ENCODE data around the gene NRXN3.

The NRXN3 gene

DNA sequence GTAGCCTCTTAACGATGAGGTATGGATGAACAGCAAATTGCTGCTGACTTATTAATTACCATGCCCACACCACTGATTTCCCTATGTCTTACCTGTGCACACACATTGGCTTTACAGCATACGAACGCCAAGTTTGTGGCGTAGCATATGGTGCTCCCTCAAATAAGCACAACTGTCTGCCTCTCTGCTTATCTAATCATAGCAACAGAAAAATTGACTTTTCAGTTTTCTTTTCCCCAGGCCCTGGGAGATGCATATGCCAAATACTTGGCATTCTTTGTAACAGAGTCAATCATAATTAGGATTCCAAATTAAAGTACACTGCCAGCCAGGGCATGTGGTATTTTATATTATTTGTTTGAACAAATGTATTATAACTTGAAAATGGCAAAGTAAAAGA lies 1415.7 kb downstream of the NRXN3 start:
- DNase-seq (no peak), ATAC-seq (no peak)

DNA sequence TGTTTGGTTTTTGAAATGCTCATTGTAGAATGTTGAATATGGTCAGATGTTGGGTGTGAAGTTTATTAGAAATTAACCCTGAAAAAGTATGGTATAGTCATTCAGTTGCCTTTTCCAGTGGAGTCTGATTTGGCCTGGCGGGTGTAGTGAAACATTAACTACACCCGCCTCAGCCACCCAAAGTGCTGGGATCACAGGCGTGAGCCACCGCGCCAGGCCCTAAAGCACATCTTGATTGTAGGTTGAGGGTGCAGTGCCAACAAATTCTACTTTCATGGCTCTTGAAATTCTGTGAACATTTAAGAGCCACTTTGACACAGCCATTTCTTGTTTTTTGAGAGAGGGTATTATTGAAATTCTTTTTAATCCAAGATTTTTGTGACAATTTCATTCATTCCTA lies 1416.2 kb downstream of the NRXN3 start:
- DNase-seq (no peak), ATAC-seq (no peak)

DNA sequence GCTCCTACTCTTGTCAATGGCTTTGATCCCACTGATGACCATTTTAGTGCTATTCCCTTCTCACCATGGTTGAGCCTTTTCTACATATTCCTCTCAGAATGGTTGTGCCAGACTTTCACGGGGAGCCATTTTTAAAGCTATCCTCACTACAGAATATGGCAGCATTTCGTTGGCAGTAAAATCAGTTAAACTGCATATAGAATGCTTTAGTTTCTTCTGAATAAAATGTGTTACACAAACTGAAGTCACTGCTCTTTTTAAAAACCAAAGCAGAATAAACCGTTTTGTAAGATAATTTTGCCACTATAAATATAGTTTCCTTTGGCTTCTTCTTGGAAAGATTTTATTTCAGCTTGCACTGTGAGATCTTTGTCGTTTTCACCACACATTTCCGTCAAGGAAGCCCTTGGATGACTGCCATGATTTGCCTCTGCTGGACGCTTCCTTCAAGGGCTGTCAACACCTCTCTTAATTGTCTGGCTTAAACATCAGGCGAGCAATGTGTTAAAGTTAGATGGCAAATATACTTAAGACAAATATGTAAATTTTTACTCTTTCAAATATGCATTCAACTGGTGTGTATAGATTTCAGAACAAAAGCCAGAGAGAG lies 1416.9 kb downstream of the NRXN3 start:
- no peak for DNase-seq
- ATAC-seq, result no peak

DNA sequence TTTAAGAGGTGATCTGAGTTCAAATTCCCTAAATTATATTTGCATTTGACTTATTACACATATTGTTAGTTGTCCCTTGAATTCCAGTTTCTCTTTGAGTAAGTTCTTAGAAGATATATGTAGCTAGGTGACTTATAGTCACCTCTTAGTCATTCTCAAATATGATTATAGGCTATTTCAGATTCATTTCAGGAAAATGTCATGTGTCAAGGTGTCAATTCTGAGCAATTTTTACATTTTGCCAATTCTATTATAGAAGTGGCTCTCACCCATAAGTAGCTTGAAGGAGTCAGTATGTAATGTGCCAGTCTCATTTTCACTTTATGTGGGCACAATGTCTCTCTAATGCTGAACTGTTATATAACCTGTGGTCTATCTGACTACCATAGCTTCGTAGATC lies 1417.7 kb downstream of the NRXN3 start:
- no peak for ATAC-seq
- no peak for DNase-seq

- DNase-seq (no peak), ATAC-seq (no peak)
These were observed 1418.2 kb downstream of the NRXN3 start for GRCh38 chr14:79588398-79588797.

DNA sequence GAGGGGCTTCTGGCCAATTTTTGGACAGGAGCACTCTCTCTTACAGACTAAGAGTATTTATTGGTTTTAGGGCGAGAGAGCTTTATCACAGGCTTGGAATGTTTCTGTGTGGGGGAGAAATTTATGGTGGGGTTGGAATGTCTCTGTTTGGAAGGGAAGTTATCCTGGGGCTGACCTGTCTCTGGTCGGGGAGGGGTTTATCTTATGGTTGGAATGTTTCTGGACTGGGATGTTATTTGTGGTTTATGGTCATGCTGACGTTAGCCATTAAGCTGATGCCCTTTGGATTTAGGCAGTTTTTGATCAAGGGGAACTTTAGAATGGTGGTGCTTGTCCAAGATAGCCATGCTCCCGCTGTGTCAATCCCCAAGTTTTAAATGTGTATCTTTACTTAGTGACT lies 1426.4 kb downstream of the NRXN3 start:
- ATAC-seq, result no peak
- no peak for DNase-seq

- ATAC-seq (no peak), DNase-seq (no peak)
These were observed 1427.4 kb downstream of the NRXN3 start for GRCh38 chr14:79597566-79597965.

DNA sequence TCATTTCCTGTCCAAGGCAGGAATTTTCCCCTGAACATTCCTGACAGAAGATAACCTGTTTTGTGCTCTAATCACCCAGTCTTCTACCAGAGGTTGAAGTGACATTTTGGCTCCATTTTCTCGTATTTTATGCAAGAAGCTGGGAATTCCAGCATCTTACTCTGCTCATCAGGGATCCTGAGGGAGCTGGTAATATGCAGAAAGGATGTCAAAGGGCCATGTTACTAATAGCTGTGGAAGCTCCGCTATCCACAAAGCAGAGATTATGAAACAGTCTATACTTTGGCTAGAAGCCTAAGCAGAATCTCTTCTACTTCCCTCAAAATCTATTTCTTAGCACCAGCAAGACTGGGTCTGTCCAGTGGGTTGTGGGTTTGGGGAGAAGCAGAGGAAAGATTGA lies 1428.2 kb downstream of the NRXN3 start:
- ATAC-seq (no peak), DNase-seq (no peak)

DNA sequence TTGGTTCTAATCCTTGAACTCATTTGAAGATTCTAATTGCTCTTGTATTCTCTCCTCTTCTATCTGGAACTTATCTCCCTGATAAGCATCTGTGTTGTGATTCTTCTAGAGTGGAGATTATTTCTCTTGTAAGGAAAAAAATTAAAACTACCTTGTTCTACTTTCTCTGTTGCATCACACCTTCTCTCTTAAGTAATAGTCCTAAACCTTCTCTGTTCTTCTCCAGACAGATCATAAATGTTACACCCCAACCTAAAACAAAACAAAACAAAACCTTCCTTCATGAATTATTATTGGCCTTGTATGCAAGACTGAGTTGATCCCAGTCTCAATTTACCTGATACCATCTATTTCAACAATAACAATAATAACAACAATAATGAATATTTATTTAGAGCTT lies 1429.1 kb downstream of the NRXN3 start:
- no peak for ATAC-seq
- no peak for DNase-seq

DNA sequence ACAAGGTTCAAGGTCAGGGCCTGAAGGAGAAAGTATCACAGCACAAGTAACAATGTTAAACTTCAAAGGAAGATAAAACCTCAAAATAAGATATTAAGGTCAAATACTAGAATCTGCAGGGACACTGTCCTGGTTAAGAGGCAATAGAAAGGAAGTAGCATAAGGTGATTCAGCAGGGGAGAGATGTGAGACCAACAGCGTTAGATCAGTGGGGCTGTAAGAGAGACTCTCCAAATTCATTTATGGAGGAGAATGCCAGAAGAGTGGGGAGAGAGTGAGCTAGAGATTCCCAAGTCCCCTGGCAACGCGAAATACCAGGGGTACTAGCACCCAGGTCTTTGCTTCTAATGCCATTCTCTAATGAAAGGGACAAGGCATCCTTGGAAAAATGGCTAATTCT lies 1430.2 kb downstream of the NRXN3 start:
- DNase-seq, result no peak
- ATAC-seq, result no peak

GRCh38 chr14:79601579-79601978 lies 1431.4 kb downstream of the NRXN3 start:
- ATAC-seq, result no peak
- DNase-seq, result no peak

DNA sequence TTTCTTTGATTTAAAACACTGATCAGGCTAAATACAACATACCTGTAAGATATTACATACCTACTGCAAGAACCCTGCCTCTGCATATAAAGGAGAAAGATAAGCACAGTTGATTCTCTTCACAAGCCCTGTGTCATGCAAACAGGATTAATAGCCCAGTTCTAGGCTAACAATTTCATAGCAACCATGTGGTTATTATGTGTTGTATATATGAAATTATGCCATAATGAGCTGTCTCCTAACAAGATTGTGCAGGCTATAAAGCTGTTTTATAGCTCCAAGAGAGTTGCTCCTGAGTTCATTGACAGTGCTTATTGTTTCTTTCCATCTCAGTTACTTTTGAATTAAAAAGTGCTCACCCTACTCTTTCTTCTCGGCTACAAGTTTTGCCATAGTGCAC lies 1431.9 kb downstream of the NRXN3 start:
- no peak for DNase-seq
- no peak for ATAC-seq

- DNase-seq (no peak), ATAC-seq (no peak)
These were observed 1432.6 kb downstream of the NRXN3 start for GRCh38 chr14:79602742-79603141.

- ATAC-seq, result no peak
- no peak for DNase-seq
These were observed 1435.7 kb downstream of the NRXN3 start for GRCh38 chr14:79605849-79606248.

- DNase-seq (no peak), ATAC-seq (no peak)
These were observed 1438.3 kb downstream of the NRXN3 start for GRCh38 chr14:79608446-79608845.

DNA sequence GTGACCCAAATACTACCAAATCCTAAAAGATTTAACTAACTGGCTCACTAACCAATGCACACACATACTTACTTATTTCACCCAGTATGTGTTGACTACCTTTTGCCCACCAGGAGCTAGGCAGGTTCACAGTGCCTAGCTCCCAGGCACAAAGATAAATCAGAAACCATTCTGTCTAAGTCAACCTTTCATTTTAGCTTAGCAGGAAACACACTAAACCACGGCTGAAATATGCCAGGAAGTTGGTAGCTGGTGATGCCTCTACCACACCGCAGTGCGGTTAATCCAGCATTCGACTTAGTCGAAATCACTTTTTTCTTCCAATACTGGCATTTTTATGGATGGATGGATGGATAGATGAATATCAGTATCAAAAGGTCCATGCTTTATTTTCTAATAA lies 1443.5 kb downstream of the NRXN3 start:
- ATAC-seq (no peak), DNase-seq (no peak)

- no peak for DNase-seq
- ATAC-seq, result no peak
These were observed 1444.3 kb downstream of the NRXN3 start for GRCh38 chr14:79614448-79614847.

- ATAC-seq (no peak), DNase-seq (no peak)
These were observed 1456.9 kb downstream of the NRXN3 start for GRCh38 chr14:79627058-79627457.

GRCh38 chr14:79629411-79630287 lies 1459.5 kb downstream of the NRXN3 start:
- ATAC-seq (no peak), DNase-seq (no peak)

DNA sequence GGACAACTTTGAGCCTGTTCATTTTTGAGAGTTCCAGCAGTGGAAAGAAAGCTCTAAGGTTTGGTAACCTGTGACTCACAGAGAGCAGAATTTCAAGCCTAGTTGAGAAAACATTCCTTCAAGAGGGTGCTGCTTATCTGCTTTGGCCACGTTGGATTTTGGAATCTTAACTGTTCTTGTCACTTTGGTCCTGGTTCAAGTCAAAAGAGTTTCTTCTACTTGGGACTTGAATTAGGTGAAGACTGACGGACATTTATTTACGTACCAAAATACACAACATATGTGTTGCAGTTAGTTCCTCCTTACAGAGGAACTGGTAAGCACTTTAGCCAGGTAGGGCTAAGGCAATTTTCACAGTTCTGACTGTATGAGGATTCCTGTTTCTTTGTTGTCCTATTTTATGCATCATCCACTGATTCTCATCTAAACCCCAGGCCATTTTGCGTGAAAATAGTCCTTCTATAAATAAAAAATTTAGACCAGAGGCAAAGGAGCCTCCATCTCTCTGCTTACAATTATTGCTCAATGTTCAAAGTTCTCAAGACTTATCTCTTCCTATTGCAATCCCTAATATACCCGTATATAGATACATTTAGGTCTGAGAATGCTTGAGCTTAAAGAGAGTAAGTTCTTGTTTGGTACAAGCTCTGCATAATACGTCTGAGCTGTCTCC lies 1460.3 kb downstream of the NRXN3 start:
- ATAC-seq, result no peak

GRCh38 chr14:79631276-79631675 lies 1461.1 kb downstream of the NRXN3 start:
- ATAC-seq (no peak), DNase-seq (no peak)

More for the DNA sequence above, 1460.3 kb downstream of the NRXN3 start:
- DNase-seq, result no peak

GRCh38 chr14:79638672-79639266 lies 1468.6 kb downstream of the NRXN3 start:
- DNase-seq, result no peak
- ATAC-seq, result no peak

- DNase-seq (no peak), ATAC-seq (no peak)
These were observed 1469.4 kb downstream of the NRXN3 start for GRCh38 chr14:79639613-79640012.

All from stimulated activated naive CD8-positive, alpha-beta T cell treated with anti-CD3 and anti-CD28 coated beads, Interleukin-15, Interleukin-2, amounts not matched to agents 100 U/mL and 50 U/mL, for 24 hours (primary cell).